ENCODE results near the gene GPATCH1.
"Not testable (repeated sequence)": the region's sequence is repeated elsewhere in the genome, so short reads cannot be mapped to it uniquely, and the experiment has no call there.

Gene GPATCH1

GRCh38 chr19:33159149-33159548, 78.2 kb downstream of the GPATCH1 start:
- TF ChIP-seq, protein P1, sequence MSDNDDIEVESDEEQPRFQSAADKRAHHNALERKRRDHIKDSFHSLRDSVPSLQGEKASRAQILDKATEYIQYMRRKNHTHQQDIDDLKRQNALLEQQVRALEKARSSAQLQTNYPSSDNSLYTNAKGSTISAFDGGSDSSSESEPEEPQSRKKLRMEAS (IDR thresholded peaks at IDR 0.05; ENCODE audit: low read depth, low read length), result no peak
- TF ChIP-seq POLR2A (IDR thresholded peaks at IDR 0.05; ENCODE audit: extremely low read depth, insufficient read length), result no peak
- TF ChIP-seq, protein P2, sequence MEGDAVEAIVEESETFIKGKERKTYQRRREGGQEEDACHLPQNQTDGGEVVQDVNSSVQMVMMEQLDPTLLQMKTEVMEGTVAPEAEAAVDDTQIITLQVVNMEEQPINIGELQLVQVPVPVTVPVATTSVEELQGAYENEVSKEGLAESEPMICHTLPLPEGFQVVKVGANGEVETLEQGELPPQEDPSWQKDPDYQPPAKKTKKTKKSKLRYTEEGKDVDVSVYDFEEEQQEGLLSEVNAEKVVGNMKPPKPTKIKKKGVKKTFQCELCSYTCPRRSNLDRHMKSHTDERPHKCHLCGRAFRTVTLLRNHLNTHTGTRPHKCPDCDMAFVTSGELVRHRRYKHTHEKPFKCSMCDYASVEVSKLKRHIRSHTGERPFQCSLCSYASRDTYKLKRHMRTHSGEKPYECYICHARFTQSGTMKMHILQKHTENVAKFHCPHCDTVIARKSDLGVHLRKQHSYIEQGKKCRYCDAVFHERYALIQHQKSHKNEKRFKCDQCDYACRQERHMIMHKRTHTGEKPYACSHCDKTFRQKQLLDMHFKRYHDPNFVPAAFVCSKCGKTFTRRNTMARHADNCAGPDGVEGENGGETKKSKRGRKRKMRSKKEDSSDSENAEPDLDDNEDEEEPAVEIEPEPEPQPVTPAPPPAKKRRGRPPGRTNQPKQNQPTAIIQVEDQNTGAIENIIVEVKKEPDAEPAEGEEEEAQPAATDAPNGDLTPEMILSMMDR (IDR thresholded peaks at IDR 0.05; ENCODE audit: low read depth, low read length), result no peak
- TF ChIP-seq MYC (IDR thresholded peaks at IDR 0.05; ENCODE audit: low read depth, low read length), result no peak
- H3K4me3 ChIP-seq (ENCODE audit: low read depth, low read length), result no peak overlapping the region
- no peak for DNase-seq (ENCODE audit: low read depth)

GRCh38 chr19:33159893-33160292, 78.9 kb downstream of the GPATCH1 start:
- H3K4me3 ChIP-seq (ENCODE audit: low read depth, low read length), result no peak overlapping the region
- DNase-seq (ENCODE audit: low read depth), result no peak
- TF ChIP-seq, protein P1 (IDR thresholded peaks at IDR 0.05; ENCODE audit: low read depth, low read length), result no peak
- TF ChIP-seq, protein P2 (IDR thresholded peaks at IDR 0.05; ENCODE audit: low read depth, low read length), result no peak
- TF ChIP-seq POLR2A (IDR thresholded peaks at IDR 0.05; ENCODE audit: extremely low read depth, insufficient read length) (no peak), MYC (IDR thresholded peaks at IDR 0.05; ENCODE audit: low read depth, low read length) (no peak)

DNA sequence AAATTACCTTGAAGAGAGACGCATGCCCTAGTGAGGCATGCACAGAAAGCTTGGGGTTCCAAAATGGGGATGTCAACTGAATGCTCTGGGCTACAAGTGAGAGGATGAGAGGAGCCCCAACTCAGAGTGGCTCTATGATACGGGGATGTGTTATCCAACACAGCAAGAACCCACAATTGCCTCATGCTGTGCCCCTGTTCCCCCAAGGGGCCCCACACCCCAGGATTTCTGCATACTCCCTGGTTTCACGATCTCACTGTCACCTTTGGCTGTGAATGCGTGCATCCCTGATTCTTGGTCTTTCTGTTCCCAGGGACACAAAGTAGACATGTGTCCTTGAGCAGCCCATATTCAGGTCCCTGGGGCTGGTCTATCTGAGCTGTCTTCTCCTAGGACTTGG, 80.2 kb downstream of the GPATCH1 start:
- DNase-seq (ENCODE audit: low read depth), result peak; percentile 22
- TF ChIP-seq, protein P2 (IDR thresholded peaks at IDR 0.05; ENCODE audit: low read depth, low read length), result no peak
- TF ChIP-seq, protein P1 (IDR thresholded peaks at IDR 0.05; ENCODE audit: low read depth, low read length), result no peak
- TF ChIP-seq POLR2A (IDR thresholded peaks at IDR 0.05; ENCODE audit: extremely low read depth, insufficient read length) (no peak), MYC (IDR thresholded peaks at IDR 0.05; ENCODE audit: low read depth, low read length) (no peak)
- no peak overlapping the region for H3K4me3 ChIP-seq (ENCODE audit: low read depth, low read length)

- H3K4me3 ChIP-seq (ENCODE audit: low read depth, low read length), result no peak overlapping the region
- no peak for DNase-seq (ENCODE audit: low read depth)
- TF ChIP-seq MYC (IDR thresholded peaks at IDR 0.05; ENCODE audit: low read depth, low read length) (no peak), POLR2A (IDR thresholded peaks at IDR 0.05; ENCODE audit: extremely low read depth, insufficient read length) (no peak)
- TF ChIP-seq, protein P2 (IDR thresholded peaks at IDR 0.05; ENCODE audit: low read depth, low read length), result no peak
- TF ChIP-seq, protein P1 (IDR thresholded peaks at IDR 0.05; ENCODE audit: low read depth, low read length), result no peak
Observed at GRCh38 chr19:33163481-33163880, 82.5 kb downstream of the GPATCH1 start.

DNA sequence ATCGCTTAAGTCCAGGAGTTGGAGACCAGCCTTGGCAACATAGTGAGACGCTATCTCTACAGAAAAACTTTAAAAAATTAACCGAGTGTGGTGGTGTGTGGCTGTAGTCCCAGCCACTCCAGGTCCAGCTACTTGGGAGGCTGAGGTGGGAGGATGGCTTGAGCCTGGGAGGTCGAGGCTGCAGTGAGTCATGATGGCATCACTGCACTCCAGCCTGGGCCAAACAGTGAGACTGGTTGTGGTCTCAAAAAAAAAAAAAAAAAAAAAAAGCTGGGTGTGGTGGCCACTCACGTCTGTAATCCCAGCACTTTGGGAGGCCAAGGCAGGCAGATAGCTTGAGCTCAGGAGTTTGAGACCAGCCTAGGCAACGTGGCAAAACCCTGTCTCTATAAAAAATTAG, 85.1 kb downstream of the GPATCH1 start:
- DNase-seq (ENCODE audit: low read depth), result not testable (repeated sequence)

GRCh38 chr19:33167438-33167837, 86.5 kb downstream of the GPATCH1 start:
- no peak overlapping the region for H3K4me3 ChIP-seq (ENCODE audit: low read depth, low read length)
- TF ChIP-seq, protein P1 (IDR thresholded peaks at IDR 0.05; ENCODE audit: low read depth, low read length), result no peak
- TF ChIP-seq POLR2A (IDR thresholded peaks at IDR 0.05; ENCODE audit: extremely low read depth, insufficient read length), result no peak
- TF ChIP-seq, protein P2 (IDR thresholded peaks at IDR 0.05; ENCODE audit: low read depth, low read length), result no peak
- no peak for TF ChIP-seq MYC (IDR thresholded peaks at IDR 0.05; ENCODE audit: low read depth, low read length)
- no peak for DNase-seq (ENCODE audit: low read depth)

More for the DNA sequence above, 85.1 kb downstream of the GPATCH1 start:
- H3K4me3 ChIP-seq (ENCODE audit: low read depth, low read length), result not testable (repeated sequence)

Data from NB4 (cell line).